ENCODE data around the gene IGLL5.

- TF ChIP-seq BHLHE40 (IDR thresholded peaks at IDR 0.05; ENCODE audit: borderline replicate concordance) (no peak), ZNF384 (IDR thresholded peaks at IDR 0.05) (no peak), TARDBP (IDR thresholded peaks at IDR 0.05) (no peak), SUZ12 (IDR thresholded peaks at IDR 0.05) (no peak), SP1 (IDR thresholded peaks at IDR 0.05) (no peak), FOXK2 (IDR thresholded peaks at IDR 0.05) (no peak), NFRKB (IDR thresholded peaks at IDR 0.05) (no peak), FOXA1 (IDR thresholded peaks at IDR 0.05) (no peak)
These were observed 22.1 kb downstream of the IGLL5 start for GRCh38 chr22:22909605-22910271.

All from HEK293T (cell line).